ENCODE data around the gene GATA2.

GATA2 gene

GRCh38 chr3:128505771-128506170, 12.8 kb upstream of the GATA2 start:
- TF ChIP-seq CTCF (IDR thresholded peaks at IDR 0.05) = no peak
- no peak for DNase-seq (ENCODE audit: low spot score)
- H3K4me3 ChIP-seq = no peak overlapping the region

DNA sequence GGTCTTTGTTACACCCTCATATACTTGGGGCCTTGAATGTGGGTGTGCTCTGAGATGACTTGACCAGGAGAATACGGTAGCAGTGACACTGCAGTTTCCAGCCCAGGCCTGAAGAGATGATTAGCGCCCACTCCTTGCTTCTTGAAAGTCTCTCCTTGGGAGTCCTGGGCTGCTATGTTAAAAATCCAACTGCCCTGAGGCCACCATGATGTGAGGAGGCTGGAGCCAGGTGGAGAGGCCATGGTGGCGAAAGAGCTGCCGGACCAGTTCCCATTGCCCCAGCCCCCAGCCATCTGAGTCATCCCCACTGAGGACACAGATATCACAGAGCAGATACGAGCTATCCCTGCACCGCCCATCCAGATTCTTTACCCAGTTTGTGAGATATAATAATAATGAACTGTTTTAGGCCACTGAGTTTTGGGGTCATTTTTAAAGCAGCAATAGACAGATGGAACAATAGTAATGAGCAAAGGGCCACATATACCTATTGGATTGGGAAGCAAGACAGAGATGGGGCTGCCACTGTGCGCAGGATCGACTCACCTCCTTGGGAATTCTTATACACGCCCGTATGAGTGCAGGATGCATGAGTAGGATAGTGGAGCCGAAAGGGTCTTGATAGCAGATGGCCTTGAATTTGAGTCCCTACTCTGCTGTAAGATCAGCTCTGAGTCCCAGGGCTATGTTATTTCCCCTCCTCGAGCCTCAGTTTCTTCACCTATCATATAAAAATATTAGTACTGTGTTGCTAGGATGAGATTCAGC, 12.1 kb upstream of the GATA2 start:
- peak; percentile 56 for DNase-seq (ENCODE audit: low spot score)
- TF ChIP-seq CTCF (IDR thresholded peaks at IDR 0.05) = no peak
- H3K4me3 ChIP-seq = no peak overlapping the region
- H3K27ac ChIP-seq = no peak overlapping the region

More at GRCh38 chr3:128505771-128506170, 12.8 kb upstream of the GATA2 start:
- no peak overlapping the region for H3K27ac ChIP-seq

DNA sequence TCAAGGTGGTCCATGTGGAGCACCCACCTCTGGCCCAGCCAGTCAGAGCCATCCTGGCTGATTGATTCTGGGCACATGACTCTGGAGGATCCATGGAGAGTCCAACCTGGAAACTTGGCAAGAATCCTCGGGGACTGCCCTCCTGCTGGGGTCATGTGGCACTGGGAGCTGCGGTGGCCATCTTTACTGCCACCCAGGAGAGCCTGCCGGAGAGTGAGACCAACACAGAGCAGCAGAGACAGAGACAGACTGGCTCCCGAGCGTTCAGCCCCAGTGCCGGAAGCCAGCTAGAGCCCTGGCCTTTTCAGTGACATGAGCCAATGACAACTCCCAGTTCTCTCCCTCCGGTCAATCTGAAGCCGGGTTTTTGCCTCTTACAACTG, 11.5 kb upstream of the GATA2 start:
- DNase-seq (ENCODE audit: low spot score) = no peak
- no peak overlapping the region for H3K4me3 ChIP-seq
- no peak overlapping the region for H3K27ac ChIP-seq
- TF ChIP-seq CTCF (IDR thresholded peaks at IDR 0.05) = no peak

DNA sequence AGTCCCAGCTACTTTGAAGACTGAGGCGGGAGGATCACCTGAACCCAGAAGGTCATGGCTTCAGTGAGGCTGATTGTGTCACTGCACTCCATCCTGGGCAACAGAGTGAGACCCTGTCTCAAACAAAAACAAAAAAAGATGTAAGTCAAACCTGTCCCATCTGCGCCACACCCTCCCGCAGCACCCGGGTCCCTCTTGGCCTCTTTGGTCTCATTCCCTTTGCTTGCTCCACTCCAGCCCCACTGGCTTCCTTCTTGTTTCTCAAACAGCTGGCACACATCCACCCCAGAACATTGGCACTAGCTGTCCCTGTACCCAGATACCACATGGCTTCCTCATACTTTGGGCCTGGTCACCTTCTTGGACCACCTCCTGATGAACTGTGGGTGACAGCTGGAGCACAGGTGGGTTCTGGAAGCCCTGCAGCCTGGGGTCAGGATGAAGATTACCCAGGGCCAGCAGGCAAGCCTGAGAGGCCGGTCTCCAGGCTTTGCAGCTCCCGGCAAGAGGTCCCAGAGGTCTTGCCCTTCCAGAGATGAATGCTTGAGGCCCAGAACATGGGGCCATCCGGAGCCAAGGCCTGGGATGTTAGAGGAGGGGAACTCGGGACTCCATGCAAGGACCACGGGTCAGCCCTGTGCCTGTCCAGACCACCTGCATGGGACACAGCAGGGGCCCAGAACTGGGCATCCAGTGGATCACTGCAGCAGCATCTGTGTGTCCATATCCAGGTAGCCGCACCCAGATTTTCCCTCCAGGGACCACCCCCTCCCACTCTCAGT, 10.9 kb upstream of the GATA2 start:
- TF ChIP-seq CTCF (IDR thresholded peaks at IDR 0.05) = no peak

DNA sequence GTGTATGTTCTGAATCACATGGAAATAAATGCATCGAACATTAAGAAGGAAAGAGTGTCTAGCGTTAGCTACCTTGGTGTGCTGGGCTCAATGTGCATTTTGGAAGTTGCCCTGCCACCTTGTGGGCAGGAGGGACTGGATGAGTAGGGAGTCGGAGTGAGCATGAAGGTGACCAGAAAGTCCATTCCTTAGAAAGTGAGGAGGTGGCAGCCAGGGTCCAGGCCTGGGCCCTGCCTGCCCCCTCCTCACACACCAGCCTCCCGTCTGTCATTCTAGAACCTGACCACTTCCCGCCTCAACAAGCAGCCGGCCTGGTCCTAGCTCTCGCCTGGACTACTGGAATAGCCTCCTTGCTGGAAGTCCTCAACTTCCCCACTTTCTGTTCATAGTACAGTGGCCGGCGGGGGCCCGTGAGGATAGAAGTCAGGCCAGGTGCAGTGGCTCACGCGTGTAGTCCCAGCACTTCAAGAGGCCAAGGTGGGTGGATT, 10.2 kb upstream of the GATA2 start:
- no peak for TF ChIP-seq CTCF (IDR thresholded peaks at IDR 0.05)
- Histone ChIP-seq H3K27ac (no peak overlapping the region), H3K4me3 (no peak overlapping the region)
- peak; percentile 67 for DNase-seq (ENCODE audit: low spot score)

More for the DNA sequence above, 10.9 kb upstream of the GATA2 start:
- Histone ChIP-seq H3K4me3 (no peak overlapping the region), H3K27ac (no peak overlapping the region)
- DNase-seq (ENCODE audit: low spot score) = peak; percentile 62

DNA sequence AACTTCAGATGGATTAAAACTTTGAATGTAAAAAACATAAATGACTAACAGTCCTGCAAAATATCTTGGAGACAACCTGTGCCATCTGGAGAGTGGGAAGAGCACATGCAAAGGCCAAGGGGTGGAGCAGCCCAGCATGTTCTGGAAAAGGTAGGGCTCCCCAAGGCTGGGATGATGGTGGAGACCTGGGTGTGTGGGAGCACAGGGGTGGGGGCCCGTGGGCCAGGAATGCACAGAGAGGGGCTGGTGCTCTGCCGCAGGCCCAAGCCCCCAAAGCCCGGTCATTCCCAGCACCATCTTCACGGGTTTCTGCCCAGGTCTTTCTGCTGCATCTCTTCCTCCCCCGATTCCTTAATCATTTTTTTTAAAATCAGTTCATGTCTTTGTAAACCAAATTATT, 9.7 kb upstream of the GATA2 start:
- no peak overlapping the region for H3K4me3 ChIP-seq
- no peak overlapping the region for H3K27ac ChIP-seq
- TF ChIP-seq CTCF (IDR thresholded peaks at IDR 0.05) = no peak
- DNase-seq (ENCODE audit: low spot score) = peak; percentile 60

All from coronary artery (tissue), 2 donors.